GM19324 (cell line): Measurements from ENCODE around the gene RND2.
"Not testable (repeated sequence)": the region's sequence is repeated elsewhere in the genome, so short reads cannot be mapped to it uniquely, and the experiment has no call there.

ENCODE experiments used
- ATAC-seq: cut with Tn5 transposase; IDR thresholded peaks from one replicate; pipeline ENCODE4 v1.9.1; 2021; ENCODE audit warnings: mild to moderate bottlenecking, moderate library complexity; ENCODE audit not compliant: unreplicated experiment, low FRiP score

The RND2 gene

GRCh38 chr17:43024407-43025289, at the start of gene RND2:
Gene RND2 (plus strand): TSS chr17:43025231. CDS start chr17:43025348, 117 bp downstream.
- ATAC-seq = no peak

- no peak for ATAC-seq
These were observed 49.8 kb upstream of the RND2 start for GRCh38 chr17:42975265-42975664.

GRCh38 chr17:42975701-42976100, 49.3 kb upstream of the RND2 start:
- not testable (repeated sequence) for ATAC-seq

GRCh38 chr17:42979511-42980273, 45.3 kb upstream of the RND2 start, which contains the start of gene PTGES3L:
Gene PTGES3L (minus strand): TSS chr17:42980080. CDS start chr17:42980053, 27 bp downstream.
- ATAC-seq = no peak

GRCh38 chr17:42980274-42980765, 44.7 kb upstream of the RND2 start, which contains the start of gene RUNDC1:
Gene RUNDC1 (plus strand): TSS chr17:42980565. CDS start chr17:42980577, 12 bp downstream.
- ATAC-seq = peak; percentile 71

- ATAC-seq = peak; percentile 50
These were observed 44.1 kb upstream of the RND2 start for GRCh38 chr17:42980766-42981397.

GRCh38 chr17:42982266-42982665, 42.8 kb upstream of the RND2 start:
- ATAC-seq = no peak

- ATAC-seq = no peak
These were observed 39.8 kb upstream of the RND2 start for GRCh38 chr17:42985225-42985624.

- ATAC-seq = no peak
These were observed 35.9 kb upstream of the RND2 start for GRCh38 chr17:42989141-42989540.

GRCh38 chr17:42989726-42990652, 35.0 kb upstream of the RND2 start:
- no peak for ATAC-seq

GRCh38 chr17:42991471-42991870, 33.6 kb upstream of the RND2 start:
- ATAC-seq = no peak

GRCh38 chr17:42992872-42993271, 32.2 kb upstream of the RND2 start:
- ATAC-seq = no peak

- ATAC-seq = not testable (repeated sequence)
These were observed 31.1 kb upstream of the RND2 start for GRCh38 chr17:42993913-42994312.

- ATAC-seq = no peak
These were observed 27.5 kb upstream of the RND2 start for GRCh38 chr17:42997390-42997983.

GRCh38 chr17:42997984-42998938, 26.8 kb upstream of the RND2 start, which contains the start of gene RPL27:
Gene RPL27 (plus strand): TSS chr17:42998419. CDS start chr17:42998751, 332 bp downstream.
- ATAC-seq = peak; percentile 91

- no peak for ATAC-seq
These were observed 26.0 kb upstream of the RND2 start for GRCh38 chr17:42999003-42999525.

GRCh38 chr17:43000894-43001293, 24.1 kb upstream of the RND2 start:
- ATAC-seq = not testable (repeated sequence)
